GM19455 (cell line): ENCODE data around the gene SH2D3C.

Source experiments
- ATAC-seq: cut with Tn5 transposase; IDR thresholded peaks from one replicate; pipeline ENCODE4 v1.9.1; 2021; ENCODE audit not compliant: unreplicated experiment

Gene SH2D3C

GRCh38 chr9:127721391-127721821 is 57.1 kb downstream of the SH2D3C start:
- ATAC-seq = no peak

GRCh38 chr9:127720865-127721227 is 57.6 kb downstream of the SH2D3C start:
- no peak for ATAC-seq

- no peak for ATAC-seq
These were observed 58.2 kb downstream of the SH2D3C start for GRCh38 chr9:127720031-127720864.

- ATAC-seq = no peak
These were observed 60.7 kb downstream of the SH2D3C start for GRCh38 chr9:127717766-127718165.

- no peak for ATAC-seq
These were observed 62.1 kb downstream of the SH2D3C start for GRCh38 chr9:127716412-127716811.

- peak; percentile 94 for ATAC-seq
These were observed 62.8 kb downstream of the SH2D3C start, which contains the start of the genes PTRH1 and TTC16 for GRCh38 chr9:127715470-127716337. PTRH1 (minus strand) TSS chr9:127715663; CDS start chr9:127715639, 24 bp downstream. TTC16 (plus strand) TSS chr9:127716079; CDS start chr9:127716146, 67 bp downstream.

GRCh38 chr9:127714951-127715469 is 63.5 kb downstream of the SH2D3C start:
- ATAC-seq = peak; percentile 10

GRCh38 chr9:127714020-127714750 is 64.3 kb downstream of the SH2D3C start:
- ATAC-seq = no peak

- ATAC-seq = no peak
These were observed 65.6 kb downstream of the SH2D3C start for GRCh38 chr9:127712867-127713266.

GRCh38 chr9:127712371-127712770 is 66.1 kb downstream of the SH2D3C start:
- no peak for ATAC-seq

- no peak for ATAC-seq
These were observed 66.6 kb downstream of the SH2D3C start for GRCh38 chr9:127711831-127712274.

GRCh38 chr9:127711226-127711701 is 67.2 kb downstream of the SH2D3C start:
- no peak for ATAC-seq

GRCh38 chr9:127710204-127710783 is 68.2 kb downstream of the SH2D3C start:
- no peak for ATAC-seq

GRCh38 chr9:127708952-127709587 is 69.4 kb downstream of the SH2D3C start:
- ATAC-seq = no peak

GRCh38 chr9:127707766-127708165 is 70.7 kb downstream of the SH2D3C start:
- no peak for ATAC-seq

GRCh38 chr9:127706836-127707241 is 71.6 kb downstream of the SH2D3C start, which contains the start of gene CFAP157:
CFAP157 (plus strand) TSS chr9:127706988; CDS start chr9:127707032, 44 bp downstream.
- ATAC-seq = no peak

GRCh38 chr9:127705577-127706379 is 72.7 kb downstream of the SH2D3C start:
- no peak for ATAC-seq

GRCh38 chr9:127703289-127703946 is 75.0 kb downstream of the SH2D3C start:
- no peak for ATAC-seq
